K562 (cell line): ENCODE results near the gene TPRG1L. TPM values are rescaled to one million over a fixed set of nuclear protein-coding genes. Genes with fewer than 3 reads are reported as not detected.
A peak's percentile ranks its signal among the peaks of the same experiment; 100 is the strongest.

Experiments
- BDP1 ChIP-seq: IDR thresholded peaks from 3 replicates; pipeline ENCODE4 v1.6.1; 2011; ENCODE audit not compliant: insufficient read length, insufficient read depth
- BRD9 ChIP-seq: fragments of 450-650 bp; IDR thresholded peaks from 2 replicates; pipeline ENCODE4 v1.6.1; 2018; ENCODE audit warnings: low read depth; ENCODE audit not compliant: partially characterized antibody
- CC2D1A ChIP-seq: fragments of 450-650 bp; IDR thresholded peaks from 2 replicates; pipeline ENCODE4 v1.6.1; 2017; ENCODE audit warnings: mild to moderate bottlenecking
- EP300 ChIP-seq: IDR thresholded peaks from 2 replicates; pipeline ENCODE4 v1.6.1; 2012; ENCODE audit warnings: low read length, improper control_type of control experiment
- FOXP1 ChIP-seq: sonication (generic); formaldehyde crosslinking; IDR thresholded peaks from 2 replicates; pipeline ENCODE4 v1.8.0; 2022; ENCODE audit warnings: mild to moderate bottlenecking, missing genetic modification reagents
- HBP1 ChIP-seq: fragments of 450-650 bp; formaldehyde crosslinking; IDR thresholded peaks from 2 replicates; pipeline ENCODE4 v1.4.0; 2022; ENCODE audit warnings: missing genetic modification characterization
- HNRNPL ChIP-seq: fragments of 200-400 bp; formaldehyde crosslinking; IDR thresholded peaks from 2 replicates; pipeline ENCODE4 v1.6.1; 2017; ENCODE audit warnings: low read depth, mild to moderate bottlenecking, low read length
- IFI16 ChIP-seq: fragments of 250-450 bp; sonication (Bioruptor Pico); IDR thresholded peaks from 2 replicates; pipeline ENCODE4 v2.1.2; 2022; ENCODE audit warnings: mild to moderate bottlenecking, inconsistent platforms
- KLF1 ChIP-seq: fragments of 450-650 bp; IDR thresholded peaks from 2 replicates; pipeline ENCODE4 v1.6.1; 2016; ENCODE audit warnings: missing genetic modification characterization, missing compliant biosample characterization
- MEIS2 ChIP-seq: fragments of 450-650 bp; IDR thresholded peaks from 2 replicates; pipeline ENCODE4 v1.6.1; 2014; ENCODE audit warnings: mild to moderate bottlenecking; ENCODE audit not compliant: partially characterized antibody
- NFXL1 ChIP-seq: fragments of 450-650 bp; formaldehyde crosslinking; IDR thresholded peaks from 2 replicates; pipeline ENCODE4 v1.4.0; 2021; ENCODE audit warnings: mild to moderate bottlenecking
- PHTF2 ChIP-seq: fragments of 250-450 bp; sonication (Bioruptor Pico); IDR thresholded peaks from 2 replicates; pipeline ENCODE4 v1.5.0; 2021; ENCODE audit warnings: mild to moderate bottlenecking
- PTRF ChIP-seq: fragments of 450-650 bp; IDR thresholded peaks from 2 replicates; pipeline ENCODE4 v1.6.1; 2016; ENCODE audit warnings: mild to moderate bottlenecking, missing genetic modification characterization, missing compliant biosample characterization
- RHOXF2B ChIP-seq: fragments of 250-450 bp; sonication (Bioruptor Pico); conservative IDR thresholded peaks from 2 replicates; pipeline ENCODE4 v1.5.1; 2021
- SRSF3 ChIP-seq: fragments of 200-400 bp; formaldehyde crosslinking; IDR thresholded peaks from 2 replicates; pipeline ENCODE4 v1.6.1; 2016; ENCODE audit warnings: mild to moderate bottlenecking, low read length, moderate library complexity; ENCODE audit not compliant: insufficient read depth
- TAL1 ChIP-seq: fragments of 450-650 bp; IDR thresholded peaks from 2 replicates; pipeline ENCODE4 v1.6.1; 2016; ENCODE audit warnings: mild to moderate bottlenecking
- TRIM24 ChIP-seq, 2 experiments: fragments of 450-650 bp; IDR thresholded peaks; 2 replicates each; pipeline ENCODE4 v1.6.1; 2016
- ZBTB7A ChIP-seq: IDR thresholded peaks from 2 replicates; pipeline ENCODE4 v1.6.1; 2011; ENCODE audit warnings: low read depth, mild to moderate bottlenecking, low read length, moderate library complexity, borderline replicate concordance; ENCODE audit not compliant: control insufficient read depth
- ZNF174 ChIP-seq: fragments of 250-450 bp; sonication (Bioruptor Pico); IDR thresholded peaks from 2 replicates; pipeline ENCODE4 v1.4.0; 2020; ENCODE audit warnings: mild to moderate bottlenecking
- ZNF408 ChIP-seq: fragments of 250-450 bp; sonication (Bioruptor Pico); IDR thresholded peaks from 2 replicates; pipeline ENCODE4 v1.4.0; 2020; ENCODE audit warnings: low read depth, mild to moderate bottlenecking, moderate library complexity
- ZNF584 ChIP-seq: fragments of 200-800 bp; sonication (Bioruptor generic); IDR thresholded peaks from 2 replicates; pipeline ENCODE4 v1.6.1; 2016; ENCODE audit warnings: low read depth, mild to moderate bottlenecking, missing genetic modification characterization, missing compliant biosample characterization
- ZNF695 ChIP-seq: fragments of 450-650 bp; formaldehyde crosslinking; IDR thresholded peaks from 2 replicates; pipeline ENCODE4 v1.4.0; 2020; ENCODE audit warnings: mild to moderate bottlenecking, moderate library complexity
- ZNF740 ChIP-seq, 3 experiments: fragments of 200-800 bp in 1 of 3; sonication (Bioruptor generic) in 1 of 3; sonication (generic) in 1 of 3; formaldehyde crosslinking in 1 of 3; IDR thresholded peaks; 2 replicates each; pipeline versions ENCODE4 v1.6.1 to v1.8.0; 2016 to 2022; ENCODE audit warnings: mild to moderate bottlenecking in 2 of 3, missing compliant biosample characterization in 2 of 3, missing genetic modification characterization in 2 of 3, missing genetic modification reagents in 1 of 3
- ZNF766 ChIP-seq: fragments of 200-800 bp; sonication (Bioruptor generic); conservative IDR thresholded peaks from 2 replicates; pipeline ENCODE4 v1.6.1; 2016; ENCODE audit warnings: missing genetic modification characterization, missing compliant biosample characterization
- polyA plus RNA-seq, 8 experiments: library from polyadenylated mRNA; depleted of rRNA in 4 of 8; stranded (reverse) in 5 of 8; unstranded in 3 of 8; fragments of >200 nt; fragmentation: Nextera tagmentation in 2 of 8; fragmentation: Illumina TruSeq in 1 of 8; extraction: Ambion mirVana in 2 of 8; extraction: Trizol in 1 of 8; gene quantifications; 2 replicates each; pipeline versions ENCODE4 v1.2.1 to v1.2.3, GENCODE V29; 2011 to 2014; ENCODE audit warnings: inconsistent platforms in 1 of 8, missing spikeins in 1 of 8
- total RNA-seq, 7 experiments: library from RNA; depleted of rRNA in 6 of 7; stranded (reverse); fragments of >200 nt in 6 of 7; fragmentation: Illumina TruSeq in 2 of 7; extraction: Trizol in 2 of 7; gene quantifications; 2 replicates each; pipeline versions ENCODE4 v1.2.1 to v1.2.3, GENCODE V29; 2011 to 2021; ENCODE audit warnings: low replicate concordance in 1 of 7
- TF ChIP-seq, protein P1 (sequence below): fragments of 250-450 bp; sonication (Bioruptor Pico); IDR thresholded peaks from 2 replicates; pipeline ENCODE4 v1.5.0; 2020; ENCODE audit warnings: mild to moderate bottlenecking

The TPRG1L gene
- total and polyA plus RNA-seq, 9 of the 15 experiments (the other 6 are each of a cell fraction or from before 2014, with no cell fraction given): 1.6 to 11.0 (median 6.2) TPM

DNA sequence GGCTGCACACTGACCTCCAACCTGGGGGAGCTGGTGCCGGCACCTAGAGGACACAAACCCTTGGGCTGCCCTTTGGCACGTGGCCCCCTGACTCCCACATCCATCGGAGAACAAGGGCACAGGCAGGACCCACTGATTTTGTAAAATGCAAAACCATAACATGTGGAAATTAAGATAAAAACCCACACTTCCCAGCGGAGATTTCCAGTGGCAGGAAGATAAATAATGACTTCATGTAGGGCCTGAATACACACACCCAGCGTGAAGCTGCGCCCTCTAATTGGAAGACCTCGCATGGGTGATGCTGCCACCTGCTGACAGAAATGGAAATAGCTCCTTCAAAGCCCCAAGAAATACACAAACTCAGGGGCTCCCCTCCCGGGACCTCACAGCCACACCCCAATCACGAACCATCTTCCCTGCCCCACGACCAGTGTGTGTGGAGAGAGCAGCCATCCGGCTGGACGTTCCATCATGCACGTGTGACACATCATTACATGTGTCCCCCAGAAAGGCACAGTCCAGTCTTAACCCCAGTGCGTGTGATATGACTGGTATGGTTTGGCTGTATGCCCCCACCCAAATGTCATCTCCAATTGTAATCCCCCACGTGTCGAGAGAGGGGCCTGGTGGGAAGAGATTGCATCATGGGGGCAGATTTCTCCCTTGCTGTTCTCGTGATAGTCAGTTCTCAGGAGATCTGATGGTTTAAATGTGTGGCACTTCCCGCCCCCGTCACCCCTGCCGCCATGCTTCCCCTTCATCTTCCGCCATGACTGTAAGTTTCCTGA lies 5.7 kb upstream of the TPRG1L start (continued):
- TF ChIP-seq PTRF (tag) (no peak), TRIM24 (IDR thresholded peaks at IDR 0.05) (no peak), EP300 (no peak), ZNF695 (CRISPR knock-in tag) (no peak), FOXP1 (CRISPR knock-in tag) (0 out of 2 replicates have a peak, but pooled peaks have one; percentile 46), ZBTB7A (no peak), RHOXF2B (no peak), NFXL1 (no peak), KLF1 (tag) (no peak), ZNF766 (CRISPR knock-in tag) (no peak), BDP1 (no peak), ZNF408 (no peak), HBP1 (CRISPR knock-in tag) (no peak), BRD9 (no peak), ZNF584 (CRISPR knock-in tag) (no peak), CC2D1A (no peak), TAL1 (peak; percentile 37; the same call in 1 of the 2 replicates), PHTF2 (CRISPR knock-in tag) (no peak), IFI16 (CRISPR knock-in tag) (no peak), ZNF740 (CRISPR knock-in tag; IDR thresholded peaks at IDR 0.05) (no peak), ZNF740 (tag; IDR thresholded peaks at IDR 0.05) (no peak), MEIS2 (peak; percentile 92), SRSF3 (no peak), ZNF174 (CRISPR knock-in tag) (no peak), HNRNPL (no peak)
- TF ChIP-seq, protein P1, sequence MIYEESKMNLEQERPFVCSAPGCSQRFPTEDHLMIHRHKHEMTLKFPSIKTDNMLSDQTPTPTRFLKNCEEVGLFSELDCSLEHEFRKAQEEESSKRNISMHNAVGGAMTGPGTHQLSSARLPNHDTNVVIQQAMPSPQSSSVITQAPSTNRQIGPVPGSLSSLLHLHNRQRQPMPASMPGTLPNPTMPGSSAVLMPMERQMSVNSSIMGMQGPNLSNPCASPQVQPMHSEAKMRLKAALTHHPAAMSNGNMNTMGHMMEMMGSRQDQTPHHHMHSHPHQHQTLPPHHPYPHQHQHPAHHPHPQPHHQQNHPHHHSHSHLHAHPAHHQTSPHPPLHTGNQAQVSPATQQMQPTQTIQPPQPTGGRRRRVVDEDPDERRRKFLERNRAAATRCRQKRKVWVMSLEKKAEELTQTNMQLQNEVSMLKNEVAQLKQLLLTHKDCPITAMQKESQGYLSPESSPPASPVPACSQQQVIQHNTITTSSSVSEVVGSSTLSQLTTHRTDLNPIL (CRISPR knock-in tag): no peak
